ENCODE data around the gene CCNQ. TPM values are rescaled to one million over a fixed set of nuclear protein-coding genes. Genes with fewer than 3 reads are reported as not detected.

The CCNQ gene
- total and polyA plus RNA-seq, 3 donors from 2014 or later = 19.6 to 27.6 (median 26.9) TPM

GRCh38 chrX:153549807-153550206 lies 49.1 kb downstream of the CCNQ start:
- H3K36me3 ChIP-seq (ENCODE audit: low read depth, missing control alignments) = no peaks in the 10 kb centered on the region
- WGBS, 2 donors = 93% methylated on average over 3 to 16 of the region's 16 CpGs
- no peaks in the 10 kb centered on the region for H3K27me3 ChIP-seq
- DNase-seq = no peak
- intact Hi-C loops (cut with DNase I; ENCODE audit: low total_unique reads) = no loop called here
- no peak overlapping the region for H3K27ac ChIP-seq
- no peak for TF ChIP-seq POLR2A (IDR thresholded peaks at IDR 0.05)
- no peak for TF ChIP-seq CTCF (IDR thresholded peaks at IDR 0.05)
- no peak overlapping the region for H3K4me3 ChIP-seq
- no peaks in the 10 kb centered on the region for H3K9me3 ChIP-seq
- H3K4me1 ChIP-seq = no peaks in the 10 kb centered on the region

- Histone ChIP-seq H3K27me3 (no peaks in the 10 kb centered on the region), H3K4me3 (no peak overlapping the region), H3K4me1 (no peaks in the 10 kb centered on the region), H3K27ac (no peak overlapping the region), H3K36me3 (ENCODE audit: low read depth, missing control alignments) (no peaks in the 10 kb centered on the region), H3K9me3 (no peaks in the 10 kb centered on the region)
- no peak for TF ChIP-seq CTCF (IDR thresholded peaks at IDR 0.05)
- no peak for TF ChIP-seq POLR2A (IDR thresholded peaks at IDR 0.05)
- intact Hi-C loops (cut with DNase I; ENCODE audit: low total_unique reads) = no loop called here
- DNase-seq = no peak
- WGBS, 2 donors = 95% methylated on average over 17 of the region's 17 CpGs; no CpG with 5 or more reads in 1 of the 2 donors
Observed at GRCh38 chrX:153549231-153549630, 49.7 kb downstream of the CCNQ start.

GRCh38 chrX:153547195-153547594 lies 51.7 kb downstream of the CCNQ start:
- no peaks in the 10 kb centered on the region for H3K9me3 ChIP-seq
- no peak for TF ChIP-seq CTCF (IDR thresholded peaks at IDR 0.05)
- no peak for TF ChIP-seq POLR2A (IDR thresholded peaks at IDR 0.05)
- no peaks in the 10 kb centered on the region for H3K36me3 ChIP-seq (ENCODE audit: low read depth, missing control alignments)
- no peak for DNase-seq
- 74 to 81% methylated on average over 6 to 7 of the region's 7 CpGs for WGBS, 2 donors
- intact Hi-C loops (cut with DNase I; ENCODE audit: low total_unique reads) = no loop called here
- H3K4me3 ChIP-seq = no peak overlapping the region
- no peaks in the 10 kb centered on the region for H3K4me1 ChIP-seq
- no peak overlapping the region for H3K27ac ChIP-seq
- H3K27me3 ChIP-seq = no peaks in the 10 kb centered on the region

- H3K27me3 ChIP-seq = no peaks in the 10 kb centered on the region
- 83% methylated on average over 4 of the region's 11 CpGs; no CpG with 5 or more reads in 1 of the 2 donors for WGBS, 2 donors
- no peak for DNase-seq
- H3K4me1 ChIP-seq = no peaks in the 10 kb centered on the region
- no peaks in the 10 kb centered on the region for H3K9me3 ChIP-seq
- no peak for TF ChIP-seq POLR2A (IDR thresholded peaks at IDR 0.05)
- TF ChIP-seq CTCF (IDR thresholded peaks at IDR 0.05) = no peak
- intact Hi-C loops (cut with DNase I; ENCODE audit: low total_unique reads) = no loop called here
- H3K4me3 ChIP-seq = no peak overlapping the region
- H3K36me3 ChIP-seq (ENCODE audit: low read depth, missing control alignments) = no peaks in the 10 kb centered on the region
- no peak overlapping the region for H3K27ac ChIP-seq
Observed at GRCh38 chrX:153546386-153546785, 52.6 kb downstream of the CCNQ start.

GRCh38 chrX:153544727-153545126 lies 54.2 kb downstream of the CCNQ start:
- Histone ChIP-seq H3K27ac (no peak overlapping the region), H3K4me3 (no peak overlapping the region), H3K9me3 (no peaks in the 10 kb centered on the region), H3K36me3 (ENCODE audit: low read depth, missing control alignments) (no peaks in the 10 kb centered on the region), H3K4me1 (no peaks in the 10 kb centered on the region), H3K27me3 (no peaks in the 10 kb centered on the region)
- intact Hi-C loops (cut with DNase I; ENCODE audit: low total_unique reads) = no loop called here
- WGBS, 2 donors = 83 to 100% methylated on average over 1 to 6 of the region's 8 CpGs
- no peak for TF ChIP-seq POLR2A (IDR thresholded peaks at IDR 0.05)
- TF ChIP-seq CTCF (IDR thresholded peaks at IDR 0.05) = no peak
- DNase-seq = no peak

All from testis (tissue), 3 donors.